Measurements from ENCODE around the gene CHN1. TPM values are rescaled to one million over a fixed set of nuclear protein-coding genes. Genes with fewer than 3 reads are reported as not detected.

The CHN1 gene
- polyA plus RNA-seq, 1 of the 3 experiments (the other 2 are of a cell fraction): 31.6 TPM

DNA sequence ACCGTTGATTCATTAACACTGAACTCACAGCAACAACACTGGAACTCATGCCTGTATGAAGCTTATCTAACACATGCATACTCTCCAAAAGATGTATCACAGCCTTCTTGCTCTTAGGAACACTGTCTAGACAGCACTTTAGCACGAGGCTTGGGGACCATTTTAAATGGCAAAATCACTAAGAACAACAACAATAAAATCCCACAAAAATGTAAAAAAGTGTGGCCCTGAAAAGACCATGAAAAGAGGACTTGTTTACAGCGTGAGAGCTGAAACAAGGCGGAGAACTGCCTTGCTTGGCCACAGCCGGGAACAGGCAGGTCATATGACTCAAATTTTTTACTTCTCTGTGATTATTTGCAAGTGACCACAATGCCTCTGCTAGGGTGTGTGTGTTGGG is 48.1 kb downstream of the CHN1 start (continued):
- no peak for TF ChIP-seq MEF2A (IDR thresholded peaks at IDR 0.05; ENCODE audit: borderline replicate concordance, low read depth)
- TF ChIP-seq ELF1 (IDR thresholded peaks at IDR 0.05): no peak
- TF ChIP-seq RFX5 (IDR thresholded peaks at IDR 0.05; ENCODE audit: low read length): no peak
- TF ChIP-seq, protein P1, sequence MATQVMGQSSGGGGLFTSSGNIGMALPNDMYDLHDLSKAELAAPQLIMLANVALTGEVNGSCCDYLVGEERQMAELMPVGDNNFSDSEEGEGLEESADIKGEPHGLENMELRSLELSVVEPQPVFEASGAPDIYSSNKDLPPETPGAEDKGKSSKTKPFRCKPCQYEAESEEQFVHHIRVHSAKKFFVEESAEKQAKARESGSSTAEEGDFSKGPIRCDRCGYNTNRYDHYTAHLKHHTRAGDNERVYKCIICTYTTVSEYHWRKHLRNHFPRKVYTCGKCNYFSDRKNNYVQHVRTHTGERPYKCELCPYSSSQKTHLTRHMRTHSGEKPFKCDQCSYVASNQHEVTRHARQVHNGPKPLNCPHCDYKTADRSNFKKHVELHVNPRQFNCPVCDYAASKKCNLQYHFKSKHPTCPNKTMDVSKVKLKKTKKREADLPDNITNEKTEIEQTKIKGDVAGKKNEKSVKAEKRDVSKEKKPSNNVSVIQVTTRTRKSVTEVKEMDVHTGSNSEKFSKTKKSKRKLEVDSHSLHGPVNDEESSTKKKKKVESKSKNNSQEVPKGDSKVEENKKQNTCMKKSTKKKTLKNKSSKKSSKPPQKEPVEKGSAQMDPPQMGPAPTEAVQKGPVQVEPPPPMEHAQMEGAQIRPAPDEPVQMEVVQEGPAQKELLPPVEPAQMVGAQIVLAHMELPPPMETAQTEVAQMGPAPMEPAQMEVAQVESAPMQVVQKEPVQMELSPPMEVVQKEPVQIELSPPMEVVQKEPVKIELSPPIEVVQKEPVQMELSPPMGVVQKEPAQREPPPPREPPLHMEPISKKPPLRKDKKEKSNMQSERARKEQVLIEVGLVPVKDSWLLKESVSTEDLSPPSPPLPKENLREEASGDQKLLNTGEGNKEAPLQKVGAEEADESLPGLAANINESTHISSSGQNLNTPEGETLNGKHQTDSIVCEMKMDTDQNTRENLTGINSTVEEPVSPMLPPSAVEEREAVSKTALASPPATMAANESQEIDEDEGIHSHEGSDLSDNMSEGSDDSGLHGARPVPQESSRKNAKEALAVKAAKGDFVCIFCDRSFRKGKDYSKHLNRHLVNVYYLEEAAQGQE (IDR thresholded peaks at IDR 0.05; ENCODE audit: low read depth, low read length): no peak
- TF ChIP-seq YY1 (IDR thresholded peaks at IDR 0.05; ENCODE audit: low read depth): no peak

DNA sequence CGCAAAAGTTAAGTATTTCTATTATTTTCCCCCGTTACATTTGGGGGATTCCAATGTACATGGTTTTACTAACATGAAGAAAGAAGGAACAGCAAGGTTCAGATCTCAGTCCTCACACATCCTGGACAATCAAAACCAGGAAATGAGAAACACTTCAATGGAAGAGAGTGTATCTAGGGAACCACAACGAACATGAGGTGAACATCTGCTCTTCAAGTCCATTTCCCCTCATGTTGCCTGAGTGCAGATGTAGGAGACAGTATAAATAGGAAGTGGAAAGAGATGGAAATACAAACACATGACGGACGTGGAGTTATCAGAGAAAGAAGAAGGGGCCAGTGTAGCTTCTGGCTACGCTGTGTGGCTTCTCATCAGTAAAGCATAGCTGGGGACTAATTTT is 52.6 kb downstream of the CHN1 start:
- DNase-seq: no peak
- no peaks in the 10 kb centered on the region for H3K9me2 ChIP-seq
- TF ChIP-seq, protein P2, sequence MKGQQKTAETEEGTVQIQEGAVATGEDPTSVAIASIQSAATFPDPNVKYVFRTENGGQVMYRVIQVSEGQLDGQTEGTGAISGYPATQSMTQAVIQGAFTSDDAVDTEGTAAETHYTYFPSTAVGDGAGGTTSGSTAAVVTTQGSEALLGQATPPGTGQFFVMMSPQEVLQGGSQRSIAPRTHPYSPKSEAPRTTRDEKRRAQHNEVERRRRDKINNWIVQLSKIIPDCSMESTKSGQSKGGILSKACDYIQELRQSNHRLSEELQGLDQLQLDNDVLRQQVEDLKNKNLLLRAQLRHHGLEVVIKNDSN (IDR thresholded peaks at IDR 0.05; ENCODE audit: borderline replicate concordance, low read depth): no peak
- no peak for TF ChIP-seq ELF1 (IDR thresholded peaks at IDR 0.05)
- H3K27me3 ChIP-seq (ENCODE audit: insufficient read depth): no peaks in the 10 kb centered on the region
- H3F3A ChIP-seq (replicated peaks; ENCODE audit: insufficient read depth): peaks cover 7% of the 10 kb centered on the region
- no peaks in the 10 kb centered on the region for H3K36me3 ChIP-seq (replicated peaks in 1 of 2; ENCODE audit: control insufficient read depth in 1 of 2, insufficient read depth in 2 of 2, low read length in 1 of 2)
- peaks cover 23% of the 10 kb centered on the region for H3K79me2 ChIP-seq (ENCODE audit: insufficient read depth)
- H3K9me3 ChIP-seq: no peaks in the 10 kb centered on the region
- H3K9ac ChIP-seq: no peak overlapping the region
- ChIA-PET CTCF (interaction anchor here (1.2 kb wide), 1 partner anchor 38 kb away, joined by 3 read pairs; no protein-coding TSS in a partner anchor), POLR2A (no interaction called here)
- WGBS (ENCODE audit: low lambda C conversion rate): 89% methylated on average over 6 of the region's 6 CpGs
- H3K4me3 ChIP-seq (ENCODE audit: low read depth in 2 of 2, low read length in 1 of 2): no peak overlapping the region
- peak overlapping the region; percentile 43 to 56; a peak in 2 of 4 replicates for H3K27ac ChIP-seq (ENCODE audit: low read depth in 2 of 2, low read length in 1 of 2)
- H3K4me1 ChIP-seq (ENCODE audit: control insufficient read depth in 1 of 2, insufficient read depth in 2 of 2, low read depth in 1 of 2, low read length in 1 of 2): peaks cover 4% of the 10 kb centered on the region in 2 experiments; a peak in 3 of 4 replicates
- H4K20me1 ChIP-seq (ENCODE audit: insufficient read depth): no peaks in the 10 kb centered on the region
- H3K4me2 ChIP-seq: no peak overlapping the region
- no peak overlapping the region for H2AFZ ChIP-seq (ENCODE audit: low read depth)

- POLR2A ChIA-PET: no interaction called here
- H4K20me1 ChIP-seq (ENCODE audit: insufficient read depth): no peaks in the 10 kb centered on the region
- CTCF ChIA-PET: interaction anchor here (0.7 kb wide), 1 partner anchor 270 kb away, joined by 4 read pairs; no protein-coding TSS in a partner anchor
- no peak for DNase-seq
- 12% methylated on average over 1 of the region's 1 CpG for WGBS (ENCODE audit: low lambda C conversion rate)
- peaks cover 7% of the 10 kb centered on the region for H3F3A ChIP-seq (replicated peaks; ENCODE audit: insufficient read depth)
- no peaks in the 10 kb centered on the region for H3K27me3 ChIP-seq (ENCODE audit: insufficient read depth)
- no peaks in the 10 kb centered on the region for H3K9me2 ChIP-seq
- H3K27ac ChIP-seq (ENCODE audit: low read depth in 2 of 2, low read length in 1 of 2): peak overlapping the region; percentile 43 to 71; a peak in 2 of 4 replicates
- peaks cover 23% of the 10 kb centered on the region for H3K79me2 ChIP-seq (ENCODE audit: insufficient read depth)
- no peaks in the 10 kb centered on the region for H3K36me3 ChIP-seq (replicated peaks in 1 of 2; ENCODE audit: control insufficient read depth in 1 of 2, insufficient read depth in 2 of 2, low read length in 1 of 2)
- no peaks in the 10 kb centered on the region for H3K9me3 ChIP-seq
- H3K4me2 ChIP-seq: no peak overlapping the region
- H3K4me1 ChIP-seq (ENCODE audit: control insufficient read depth in 1 of 2, insufficient read depth in 2 of 2, low read depth in 1 of 2, low read length in 1 of 2): peaks cover 4% of the 10 kb centered on the region in 2 experiments; a peak in 3 of 4 replicates
- no peak overlapping the region for H2AFZ ChIP-seq (ENCODE audit: low read depth)
- no peak overlapping the region for H3K4me3 ChIP-seq (ENCODE audit: low read depth in 2 of 2, low read length in 1 of 2)
- H3K9ac ChIP-seq: no peak overlapping the region
- no peak for TF ChIP-seq GATA2 (CRISPR knock-in tag; IDR thresholded peaks at IDR 0.05)
- TF ChIP-seq EZH2phosphoT487 (IDR thresholded peaks at IDR 0.05; ENCODE audit: borderline replicate concordance, low read depth): no peak
- TF ChIP-seq FOSL2 (IDR thresholded peaks at IDR 0.05; ENCODE audit: borderline replicate concordance, low read depth): no peak
- TF ChIP-seq NRF1 (IDR thresholded peaks at IDR 0.05; ENCODE audit: low read depth, low read length): no peak
- peak; percentile 58 for TF ChIP-seq JUND (IDR thresholded peaks at IDR 0.05)
- TF ChIP-seq TCF12 (IDR thresholded peaks at IDR 0.05): peak; percentile 87
- TF ChIP-seq, protein P3, sequence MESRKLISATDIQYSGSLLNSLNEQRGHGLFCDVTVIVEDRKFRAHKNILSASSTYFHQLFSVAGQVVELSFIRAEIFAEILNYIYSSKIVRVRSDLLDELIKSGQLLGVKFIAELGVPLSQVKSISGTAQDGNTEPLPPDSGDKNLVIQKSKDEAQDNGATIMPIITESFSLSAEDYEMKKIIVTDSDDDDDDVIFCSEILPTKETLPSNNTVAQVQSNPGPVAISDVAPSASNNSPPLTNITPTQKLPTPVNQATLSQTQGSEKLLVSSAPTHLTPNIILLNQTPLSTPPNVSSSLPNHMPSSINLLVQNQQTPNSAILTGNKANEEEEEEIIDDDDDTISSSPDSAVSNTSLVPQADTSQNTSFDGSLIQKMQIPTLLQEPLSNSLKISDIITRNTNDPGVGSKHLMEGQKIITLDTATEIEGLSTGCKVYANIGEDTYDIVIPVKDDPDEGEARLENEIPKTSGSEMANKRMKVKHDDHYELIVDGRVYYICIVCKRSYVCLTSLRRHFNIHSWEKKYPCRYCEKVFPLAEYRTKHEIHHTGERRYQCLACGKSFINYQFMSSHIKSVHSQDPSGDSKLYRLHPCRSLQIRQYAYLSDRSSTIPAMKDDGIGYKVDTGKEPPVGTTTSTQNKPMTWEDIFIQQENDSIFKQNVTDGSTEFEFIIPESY (IDR thresholded peaks at IDR 0.05; ENCODE audit: borderline replicate concordance, low read depth): peak; percentile 19; the same call in 1 of the 2 replicates
- no peak for TF ChIP-seq GABPA (IDR thresholded peaks at IDR 0.05; ENCODE audit: low read depth)
- TF ChIP-seq FOXM1 (IDR thresholded peaks at IDR 0.05; ENCODE audit: low read depth): peak; percentile 31; the same call in 1 of the 2 replicates
- peak in 1 of 2 experiments; percentile 62; a peak in 2 of 4 replicates for TF ChIP-seq EP300 (IDR thresholded peaks at IDR 0.05; ENCODE audit: borderline replicate concordance in 1 of 2, low read depth in 1 of 2, low read length in 1 of 2)
- TF ChIP-seq POLR2AphosphoS5 (IDR thresholded peaks at IDR 0.05; ENCODE audit: low read depth, low read length): no peak
- no peak for TF ChIP-seq SIN3A (IDR thresholded peaks at IDR 0.05; ENCODE audit: borderline replicate concordance, low read depth, low read length)
- no peak for TF ChIP-seq RFX5 (IDR thresholded peaks at IDR 0.05; ENCODE audit: low read length)
- no peak for TF ChIP-seq USF2 (IDR thresholded peaks at IDR 0.05; ENCODE audit: borderline replicate concordance, low read depth, low read length)
Observed at GRCh38 chr2:174951745-174952144, 53.4 kb downstream of the CHN1 start.
